Measurements from ENCODE around the gene ASZ1. TPM values are rescaled to one million over a fixed set of nuclear protein-coding genes. Genes with fewer than 3 reads are reported as not detected.

Gene ASZ1
- total RNA-seq, 2 experiments from 2014 or later = not detected

DNA sequence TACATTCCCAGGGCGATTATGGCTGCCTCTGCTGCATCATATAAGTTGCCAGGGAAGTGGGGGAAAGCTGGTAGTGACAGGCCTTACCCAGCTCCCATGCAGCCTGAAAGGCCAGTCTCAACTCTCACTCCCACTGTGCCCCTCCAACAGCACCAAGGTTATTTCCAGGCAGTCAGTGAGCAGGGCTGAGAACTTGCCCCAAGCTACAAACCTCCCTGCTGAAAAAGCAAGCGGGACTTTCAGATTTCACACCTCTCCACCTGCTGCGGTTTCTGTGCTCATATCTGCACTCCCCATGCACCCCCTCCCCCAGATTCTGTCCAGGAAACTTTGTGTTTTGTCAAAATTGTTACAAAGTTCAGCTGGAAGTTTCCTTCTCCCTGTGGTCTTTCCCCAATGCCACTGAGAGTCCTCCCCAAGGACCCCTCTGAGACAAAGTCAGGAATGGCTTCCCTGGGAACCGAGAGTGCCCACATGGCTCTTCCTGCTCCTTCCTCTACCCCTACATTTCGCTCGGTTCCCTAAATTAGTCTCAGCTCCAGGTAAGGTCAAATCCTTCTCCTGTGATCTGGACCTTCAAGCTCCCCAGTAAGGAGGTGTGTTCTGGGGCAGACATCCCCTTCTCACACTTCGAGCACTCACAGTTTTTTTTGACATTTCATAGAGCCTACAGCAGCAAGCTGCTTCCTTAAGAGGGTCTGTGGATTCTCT is 79.2 kb downstream of the ASZ1 start:
- Mint-ChIP-seq H3K4me3 (no peak overlapping the region), H3K4me1 (no peaks in the 10 kb centered on the region), H3K36me3 (ENCODE audit: low read depth) (no peaks in the 10 kb centered on the region), H3K27me3 (no peaks in the 10 kb centered on the region), H3K9me3 (no peaks in the 10 kb centered on the region), H3K27ac (no peak overlapping the region)
- no peak for DNase-seq
- POLR2A ChIA-PET = no interaction called here
- CTCF ChIA-PET = no interaction called here

DNA sequence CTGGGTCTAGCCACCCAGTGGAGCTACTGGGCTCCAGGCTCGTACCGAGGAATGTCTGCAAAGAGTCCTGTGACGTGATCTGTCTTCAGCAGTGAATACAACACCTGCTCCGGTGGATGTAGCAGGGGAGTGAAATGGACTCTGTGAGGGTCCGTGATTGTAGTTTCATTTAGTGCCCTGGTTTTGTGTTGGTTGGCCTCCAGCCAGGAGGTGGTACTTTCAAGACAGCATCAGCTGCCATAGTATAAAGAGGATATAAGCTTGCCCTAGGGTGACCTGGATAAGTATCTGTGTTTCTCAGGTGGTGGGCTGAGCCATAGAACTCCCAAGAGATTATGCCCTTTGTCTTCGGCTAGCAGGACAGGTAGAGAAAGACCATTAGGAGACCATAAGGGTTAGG is 79.8 kb downstream of the ASZ1 start:
- Mint-ChIP-seq H3K27me3 (no peaks in the 10 kb centered on the region), H3K9me3 (no peaks in the 10 kb centered on the region)

DNA sequence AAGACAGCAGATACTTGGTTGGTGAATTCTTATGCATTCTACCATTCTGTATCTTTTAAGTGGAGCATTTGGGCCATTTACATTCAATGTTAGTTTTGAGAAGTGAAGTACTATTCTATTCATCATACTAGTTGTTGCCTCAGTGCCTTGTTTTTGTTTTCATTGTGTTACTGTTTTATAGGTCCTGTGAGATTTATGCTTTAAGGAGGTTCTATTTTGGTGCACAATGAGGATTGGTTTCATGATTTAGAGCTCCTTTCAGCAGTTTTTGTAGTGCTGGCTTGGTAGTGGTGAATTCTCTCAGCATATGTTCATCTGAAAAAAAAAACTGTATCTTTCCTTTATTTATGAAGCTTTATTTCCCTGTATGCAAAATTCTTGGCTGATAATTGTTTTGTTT is 81.1 kb downstream of the ASZ1 start:
- Mint-ChIP-seq H3K9me3 (no peaks in the 10 kb centered on the region), H3K27ac (no peak overlapping the region), H3K4me1 (no peaks in the 10 kb centered on the region), H3K27me3 (no peaks in the 10 kb centered on the region), H3K36me3 (ENCODE audit: low read depth) (no peaks in the 10 kb centered on the region), H3K4me3 (no peak overlapping the region)
- ChIA-PET POLR2A (no interaction called here), CTCF (no interaction called here)
- DNase-seq = no peak

More for the DNA sequence above, 79.8 kb downstream of the ASZ1 start:
- no peaks in the 10 kb centered on the region for H3K36me3 Mint-ChIP-seq (ENCODE audit: low read depth)
- H3K27ac Mint-ChIP-seq = no peak overlapping the region
- H3K4me3 Mint-ChIP-seq = no peak overlapping the region
- no peak for DNase-seq
- ChIA-PET CTCF (no interaction called here), POLR2A (no interaction called here)
- no peaks in the 10 kb centered on the region for H3K4me1 Mint-ChIP-seq

DNA sequence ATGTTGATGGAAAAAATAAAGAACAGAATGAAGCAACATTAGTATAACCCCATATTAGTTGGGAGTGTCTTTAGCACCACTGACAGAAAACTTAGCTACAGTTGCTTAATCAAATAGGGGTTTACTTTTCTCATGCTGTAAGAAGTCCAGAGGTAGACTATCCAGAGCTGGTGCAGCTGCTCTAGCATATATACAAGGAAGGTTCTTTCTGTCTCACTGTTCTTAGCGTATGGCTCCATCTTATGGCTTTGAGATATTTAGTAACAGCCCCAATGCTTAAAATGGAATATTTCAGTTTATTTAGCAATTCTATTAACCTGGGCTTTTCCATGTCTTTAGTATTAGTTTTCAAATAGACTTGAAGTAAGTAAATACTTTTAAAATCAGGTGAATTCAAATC is 89.3 kb downstream of the ASZ1 start:
- CTCF ChIA-PET = no interaction called here
- POLR2A ChIA-PET = no interaction called here
- Mint-ChIP-seq H3K4me1 (no peaks in the 10 kb centered on the region), H3K36me3 (ENCODE audit: low read depth) (no peaks in the 10 kb centered on the region), H3K9me3 (no peaks in the 10 kb centered on the region), H3K4me3 (no peak overlapping the region), H3K27me3 (no peaks in the 10 kb centered on the region), H3K27ac (no peak overlapping the region)
- no peak for DNase-seq

DNA sequence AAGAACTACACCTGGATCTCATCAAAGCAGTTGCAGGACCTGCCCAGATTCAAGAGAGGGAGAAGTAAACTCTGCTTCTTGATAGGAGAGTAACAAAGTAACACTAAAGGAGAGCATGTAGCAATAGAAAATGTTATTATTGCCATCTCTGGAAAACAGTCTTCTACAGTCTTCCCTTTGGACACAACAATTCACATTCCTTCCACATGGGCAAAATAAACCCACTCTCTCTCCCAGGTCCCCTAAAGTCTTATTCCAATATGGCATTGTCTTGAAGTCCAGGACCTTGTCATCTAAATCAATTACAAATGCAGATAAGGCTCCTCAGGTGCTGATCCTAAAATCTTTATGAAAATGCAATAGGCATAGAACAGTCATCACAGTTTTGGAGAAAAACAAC is 94.1 kb downstream of the ASZ1 start:
- ChIA-PET POLR2A (no interaction called here), CTCF (no interaction called here)
- Mint-ChIP-seq H3K9me3 (no peaks in the 10 kb centered on the region), H3K4me1 (no peaks in the 10 kb centered on the region), H3K36me3 (ENCODE audit: low read depth) (no peaks in the 10 kb centered on the region), H3K27ac (no peak overlapping the region), H3K4me3 (no peak overlapping the region), H3K27me3 (peaks cover 4% of the 10 kb centered on the region)
- no peak for DNase-seq

DNA sequence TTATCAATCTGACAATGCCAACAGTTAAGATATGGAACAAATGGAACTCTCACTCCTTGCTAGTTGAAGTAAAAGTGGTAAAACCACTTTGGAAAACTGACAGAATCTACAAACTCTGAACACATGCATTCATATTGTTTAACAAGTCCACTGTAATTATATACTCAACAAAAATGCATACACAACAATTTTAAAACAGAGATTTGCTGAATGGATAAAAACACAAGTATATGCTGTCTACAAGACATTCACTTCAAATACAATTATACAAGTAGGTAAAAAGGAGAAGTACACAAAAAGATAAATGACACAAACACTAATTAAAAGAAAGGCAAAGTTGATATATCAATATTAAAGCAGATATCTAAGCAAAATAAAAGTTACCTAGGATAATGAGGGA is 95.3 kb downstream of the ASZ1 start:
- POLR2A ChIA-PET = no interaction called here
- Mint-ChIP-seq H3K27ac (no peak overlapping the region), H3K9me3 (no peaks in the 10 kb centered on the region), H3K4me3 (no peak overlapping the region), H3K27me3 (peaks cover 7% of the 10 kb centered on the region), H3K4me1 (no peaks in the 10 kb centered on the region), H3K36me3 (ENCODE audit: low read depth) (no peaks in the 10 kb centered on the region)
- CTCF ChIA-PET = no interaction called here
- no peak for DNase-seq

DNA sequence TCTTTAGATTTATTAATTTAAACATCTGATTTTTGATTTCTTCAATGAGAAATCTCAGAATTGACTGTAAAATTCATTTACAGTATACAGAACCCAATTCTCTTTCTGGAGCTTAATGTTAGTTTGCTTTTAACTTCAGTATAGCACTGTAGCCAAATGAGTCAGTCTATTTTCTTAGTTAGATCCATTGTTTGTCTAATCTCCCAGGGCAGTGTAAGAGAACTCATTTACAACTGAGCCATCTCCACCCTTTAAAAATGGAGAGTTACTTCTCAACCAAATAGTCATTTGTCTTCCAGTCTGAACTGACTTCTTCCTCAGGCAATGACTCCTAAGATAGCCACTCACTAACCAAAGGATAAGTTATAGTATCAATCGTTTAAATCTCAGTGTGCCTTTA is 101.5 kb downstream of the ASZ1 start:
- no peak overlapping the region for H3K27ac Mint-ChIP-seq
- no peak overlapping the region for H3K4me3 Mint-ChIP-seq
- H3K9me3 Mint-ChIP-seq = no peaks in the 10 kb centered on the region
- H3K4me1 Mint-ChIP-seq = peaks cover 3% of the 10 kb centered on the region
- H3K27me3 Mint-ChIP-seq = peaks cover 53% of the 10 kb centered on the region
- H3K36me3 Mint-ChIP-seq (ENCODE audit: low read depth) = no peaks in the 10 kb centered on the region
- ChIA-PET CTCF (no interaction called here), POLR2A (no interaction called here)
- no peak for DNase-seq

DNA sequence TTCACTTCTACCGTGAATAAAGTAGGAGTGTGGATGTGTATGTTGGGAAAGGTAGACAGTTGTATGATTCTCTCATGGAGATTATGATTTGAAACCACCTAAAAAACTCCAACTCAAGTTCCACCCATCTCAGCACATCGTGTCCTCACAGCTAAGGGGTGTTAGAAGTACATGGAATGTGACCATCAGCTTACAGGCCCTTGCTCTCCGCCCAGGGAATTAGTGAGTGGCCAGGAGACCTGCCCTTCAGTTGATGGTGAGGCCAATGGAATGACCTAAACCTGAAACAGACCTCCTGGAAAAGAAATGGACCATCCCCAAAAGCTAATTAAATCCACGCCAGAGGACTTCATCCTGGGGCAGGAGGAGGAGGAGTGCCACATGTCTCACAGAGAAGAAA is 102.3 kb downstream of the ASZ1 start:
- H3K27me3 Mint-ChIP-seq = peaks cover 55% of the 10 kb centered on the region
- peaks cover 3% of the 10 kb centered on the region for H3K4me1 Mint-ChIP-seq
- no peak overlapping the region for H3K4me3 Mint-ChIP-seq
- CTCF ChIA-PET = no interaction called here
- H3K36me3 Mint-ChIP-seq (ENCODE audit: low read depth) = no peaks in the 10 kb centered on the region
- no peak for DNase-seq
- no peaks in the 10 kb centered on the region for H3K9me3 Mint-ChIP-seq
- no peak overlapping the region for H3K27ac Mint-ChIP-seq
- POLR2A ChIA-PET = no interaction called here

DNA sequence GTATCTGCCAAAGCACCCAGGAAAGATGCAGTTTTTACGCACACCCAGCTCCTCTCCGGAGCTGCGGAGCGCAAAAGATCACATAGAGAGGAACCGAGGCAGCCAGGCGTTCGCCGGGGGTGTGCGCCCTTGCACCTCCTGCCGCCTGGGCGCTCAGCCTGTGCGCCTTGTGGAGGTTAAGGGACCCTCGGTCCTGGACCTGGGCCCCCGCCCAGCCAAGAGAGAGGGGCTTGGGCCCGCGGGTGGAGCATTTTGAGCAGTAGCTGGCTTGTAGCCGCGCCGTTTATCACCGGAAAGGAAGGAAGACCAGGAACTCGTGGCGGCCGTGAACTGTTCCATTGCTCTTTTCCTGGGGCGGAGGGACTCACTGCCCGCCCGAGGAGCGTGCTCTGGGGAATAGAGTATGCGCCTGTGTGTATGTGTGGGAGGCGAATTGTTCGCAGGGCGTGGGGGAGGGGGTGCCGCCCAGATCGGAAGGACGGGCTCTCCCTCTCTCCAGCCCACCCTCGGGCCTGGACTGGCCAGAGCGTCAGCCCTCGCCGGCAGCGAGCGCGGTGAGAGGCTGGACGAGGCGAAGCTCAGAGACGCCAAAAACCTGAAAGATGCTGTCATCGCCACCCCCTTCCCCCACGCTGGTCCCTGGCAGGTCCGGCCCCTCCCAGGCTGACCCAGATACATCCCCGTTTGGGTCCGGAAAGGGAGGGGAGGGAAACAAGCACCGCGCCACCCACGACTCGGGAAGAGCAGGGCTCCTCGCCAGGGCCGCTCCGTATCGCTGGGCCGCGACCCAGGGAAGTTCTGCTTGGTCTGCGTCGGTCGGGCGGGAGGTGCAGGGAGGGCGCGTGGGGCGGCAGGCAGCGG is 103.2 kb downstream of the ASZ1 start:
- H3K27me3 Mint-ChIP-seq = peaks cover 55% of the 10 kb centered on the region
- no peaks in the 10 kb centered on the region for H3K9me3 Mint-ChIP-seq
- H3K4me3 Mint-ChIP-seq = no peak overlapping the region
- no peaks in the 10 kb centered on the region for H3K36me3 Mint-ChIP-seq (ENCODE audit: low read depth)
- DNase-seq = no peak
- CTCF ChIA-PET = no interaction called here
- H3K4me1 Mint-ChIP-seq = peaks cover 3% of the 10 kb centered on the region
- POLR2A ChIA-PET = no interaction called here
- H3K27ac Mint-ChIP-seq = no peak overlapping the region

DNA sequence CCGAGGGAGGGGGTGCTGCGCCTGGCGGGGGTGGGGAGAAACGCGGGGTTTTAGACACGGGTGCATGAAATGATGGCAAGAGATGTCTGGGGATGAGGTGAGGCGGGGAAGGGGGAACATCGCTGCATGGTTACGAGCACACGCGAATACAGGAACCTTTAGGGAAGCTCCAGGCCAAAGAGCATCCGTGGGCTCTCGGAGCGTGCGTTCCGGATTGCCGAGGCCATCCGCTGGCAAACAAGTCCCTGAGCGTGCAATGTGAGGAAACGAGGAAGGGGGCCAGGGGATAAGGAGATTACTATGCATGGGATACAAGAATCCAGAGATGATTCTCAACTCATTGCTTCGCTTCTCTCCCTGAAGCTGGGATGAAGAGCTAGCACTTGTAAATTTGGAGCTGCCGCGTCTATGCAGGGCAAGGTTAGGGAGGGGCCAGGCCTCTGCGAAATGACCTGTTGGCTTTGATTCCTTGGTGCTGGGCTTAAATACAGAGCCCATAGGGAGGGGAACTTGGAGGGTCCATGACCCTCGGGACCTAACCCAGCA is 103.9 kb downstream of the ASZ1 start:
- Mint-ChIP-seq H3K27me3 (peaks cover 55% of the 10 kb centered on the region), H3K4me1 (peaks cover 3% of the 10 kb centered on the region), H3K4me3 (no peak overlapping the region)

DNA sequence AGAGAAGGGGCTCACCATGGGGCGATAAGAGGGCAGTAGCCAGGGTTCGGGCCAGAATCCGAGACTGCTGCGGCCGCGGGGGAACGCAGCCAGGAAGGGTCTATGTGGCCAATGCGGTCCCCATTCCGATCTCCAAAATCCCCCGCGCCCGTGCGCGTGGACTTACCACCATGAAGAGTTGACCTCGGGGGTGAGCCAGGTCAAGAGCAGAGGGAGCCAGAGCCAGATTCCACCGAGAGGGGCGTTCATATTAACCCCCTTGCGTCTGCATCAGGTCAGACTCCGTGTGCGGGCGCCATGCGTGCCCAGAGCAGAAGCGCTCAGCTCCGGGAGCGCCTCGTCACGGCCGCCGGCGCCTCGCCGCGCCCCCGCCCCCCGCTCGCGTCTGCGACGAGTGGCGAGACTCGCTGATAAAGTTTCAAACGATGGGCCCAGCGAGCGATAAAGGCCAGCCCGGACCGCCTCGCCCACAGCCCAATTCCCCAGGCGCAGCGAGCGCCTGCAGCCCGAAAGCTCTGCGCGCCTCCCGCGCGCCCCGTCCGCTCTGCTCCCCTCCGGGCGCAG is 104.5 kb downstream of the ASZ1 start, which contains the start of gene WNT2:
TSS of gene WNT2 (minus strand) at position 318 of the 564 bp plus-strand sequence. CDS start at position 249, 69 bp downstream.
- peaks cover 3% of the 10 kb centered on the region for H3K4me1 Mint-ChIP-seq
- no peaks in the 10 kb centered on the region for H3K9me3 Mint-ChIP-seq
- no peak within 1 kb of the TSS for H3K4me3 Mint-ChIP-seq
- no peak within 1 kb of the TSS for H3K27ac Mint-ChIP-seq
- peaks cover 55% of the 10 kb centered on the region for H3K27me3 Mint-ChIP-seq
- ChIA-PET CTCF (no interaction called here), POLR2A (no interaction called here)
- no peak for DNase-seq
- no peaks in the 10 kb centered on the region for H3K36me3 Mint-ChIP-seq (ENCODE audit: low read depth)

More for the DNA sequence above, 103.9 kb downstream of the ASZ1 start:
- ChIA-PET POLR2A (no interaction called here), CTCF (no interaction called here)
- H3K36me3 Mint-ChIP-seq (ENCODE audit: low read depth) = no peaks in the 10 kb centered on the region
- H3K27ac Mint-ChIP-seq = no peak overlapping the region
- DNase-seq = no peak
- H3K9me3 Mint-ChIP-seq = no peaks in the 10 kb centered on the region

DNA sequence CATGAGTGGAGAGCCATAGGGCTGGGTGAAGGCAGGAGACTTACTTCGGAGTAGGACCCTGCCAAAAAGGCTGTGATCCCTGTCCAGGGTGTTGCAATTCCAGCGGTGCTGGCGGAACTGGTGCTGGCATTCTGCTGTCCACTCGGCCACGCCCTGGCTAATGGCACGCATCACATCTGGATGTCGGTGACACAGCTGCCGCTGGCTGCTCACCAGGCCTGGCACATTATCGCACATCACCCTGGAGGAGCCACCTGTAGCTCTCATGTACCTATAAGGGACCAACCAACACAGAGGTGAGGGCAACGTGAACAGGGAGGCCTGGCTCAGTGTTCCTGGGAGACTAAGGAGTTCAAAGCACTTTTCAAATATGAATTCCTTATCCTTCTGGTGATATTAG is 106.8 kb downstream of the ASZ1 start:
- no peak for DNase-seq
- POLR2A ChIA-PET = no interaction called here
- CTCF ChIA-PET = no interaction called here
- Mint-ChIP-seq H3K27ac (no peak overlapping the region), H3K36me3 (ENCODE audit: low read depth) (no peaks in the 10 kb centered on the region), H3K9me3 (no peaks in the 10 kb centered on the region), H3K4me3 (no peak overlapping the region), H3K27me3 (peaks cover 43% of the 10 kb centered on the region), H3K4me1 (peaks cover 3% of the 10 kb centered on the region)

DNA sequence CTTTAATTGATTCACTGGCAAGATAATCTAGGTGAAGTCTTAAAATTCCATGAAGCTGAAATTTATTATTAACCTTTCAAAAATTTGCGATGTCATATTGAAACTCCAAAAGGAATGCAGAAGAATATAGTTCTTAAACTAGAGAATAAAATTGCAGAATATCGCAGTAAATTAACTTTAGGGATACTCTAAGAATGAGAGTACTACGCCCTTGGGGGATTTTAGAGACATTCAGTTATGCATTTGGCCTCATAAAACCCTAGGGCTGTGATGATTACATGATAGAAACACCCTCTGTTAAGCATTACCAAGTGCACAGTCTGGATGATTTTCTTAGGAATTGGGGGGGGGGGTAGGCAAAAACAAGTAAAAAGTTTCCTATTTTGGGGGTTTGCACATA is 108.1 kb downstream of the ASZ1 start:
- Mint-ChIP-seq H3K27ac (no peak overlapping the region), H3K4me1 (peaks cover 3% of the 10 kb centered on the region), H3K36me3 (ENCODE audit: low read depth) (no peaks in the 10 kb centered on the region), H3K27me3 (peaks cover 32% of the 10 kb centered on the region), H3K9me3 (no peaks in the 10 kb centered on the region), H3K4me3 (no peak overlapping the region)
- ChIA-PET CTCF (no interaction called here), POLR2A (no interaction called here)
- DNase-seq = no peak

Measured in activated CD4-positive, alpha-beta T cell treated with anti-CD3 and anti-CD28 coated beads, Interleukin-2, amount 10 ng/mL, durations not matched to agents 7 days and 5 days (primary cell).